H1 (cell line): ENCODE measurements around the gene COL5A1. TPM values are rescaled to one million over a fixed set of nuclear protein-coding genes. Genes with fewer than 3 reads are reported as not detected.

Experiments used
- CTCF ChIA-PET: fragments of 300-600 bp; sonication (Branson Sonifier 250); formaldehyde crosslinking; loops from one replicate; lab custom pipeline; 2021; ENCODE audit not compliant: partially characterized antibody; lab: Charles Lee
- POLR2A ChIA-PET: fragments of 300-600 bp; sonication (Branson Sonifier 250); formaldehyde crosslinking; loops from one replicate; lab custom pipeline; 2021; ENCODE audit warnings: inconsistent platforms; ENCODE audit not compliant: partially characterized antibody; lab: Charles Lee
- DNase-seq, 2 experiments: peaks; one replicate each; pipeline versions ENCODE4 v3.0.0 to v3.0.0-alpha.2; 2010 to 2022; ENCODE audit warnings: low spot score in 2 of 2, low read depth in 1 of 2, mixed read lengths in 1 of 2
- FAIRE-seq: peaks from 2 replicates; lab custom pipeline; 2011; peaks lifted over from hg19 to GRCh38; lab: Jason Lieb, UNC
- H2AFZ ChIP-seq: 2 replicates; pipeline ENCODE4 v1.8.1; 2012; ENCODE audit warnings: low read length, inconsistent platforms
- H2AK5ac ChIP-seq: 2 replicates; pipeline ENCODE4 v1.6.1; 2013; ENCODE audit warnings: low read depth, low read length
- H2BK120ac ChIP-seq: replicated peaks from 2 replicates; pipeline ENCODE3; 2013; ENCODE audit warnings: low read depth, low read length, inconsistent platforms
- H2BK12ac ChIP-seq: 2 replicates; pipeline ENCODE4 v1.6.1; 2013; ENCODE audit warnings: low read depth, low read length
- H2BK15ac ChIP-seq: 2 replicates; pipeline ENCODE4 v1.6.1; 2013; ENCODE audit warnings: low read length
- H2BK20ac ChIP-seq: 2 replicates; pipeline ENCODE4 v1.6.1; 2013; ENCODE audit warnings: low read length
- H2BK5ac ChIP-seq: 2 replicates; pipeline ENCODE4 v1.6.1; 2013; ENCODE audit warnings: low read depth, low read length
- H3K14ac ChIP-seq: 2 replicates; pipeline ENCODE4 v1.6.1; 2013; ENCODE audit warnings: inconsistent platforms; ENCODE audit not compliant: insufficient read length
- H3K18ac ChIP-seq: 2 replicates; pipeline ENCODE4 v1.6.1; 2013; ENCODE audit warnings: low read length; ENCODE audit errors: extremely low read depth
- H3K23ac ChIP-seq: 2 replicates; pipeline ENCODE4 v1.6.1; 2013; ENCODE audit warnings: inconsistent platforms; ENCODE audit not compliant: insufficient read length
- H3K23me2 ChIP-seq: 2 replicates; pipeline ENCODE4 v1.6.1; 2013; ENCODE audit warnings: low read depth, low read length
- H3K27ac ChIP-seq: 2 replicates; pipeline ENCODE4 v1.6.1; 2011; ENCODE audit warnings: low read depth, low read length, inconsistent platforms
- H3K27me3 ChIP-seq, 4 experiments: replicated peaks in 1 of 4; 1 replicate in 1 of 4; 2 replicates in 3 of 4; pipeline versions ENCODE4 v1.6.1 to v1.8.1; 2011 to 2013; ENCODE audit warnings: low read length in 3 of 4, mild to moderate bottlenecking in 3 of 4, inconsistent platforms in 2 of 4, mixed read lengths in 2 of 4, moderate library complexity in 1 of 4; ENCODE audit not compliant: control insufficient read depth in 3 of 4, insufficient read depth in 3 of 4; ENCODE audit errors: extremely low read depth in 1 of 4
- H3K36me3 ChIP-seq, 4 experiments: 2 replicates each; pipeline versions ENCODE4 v1.6.1 to v1.8.1; 2011 to 2013; ENCODE audit warnings: mild to moderate bottlenecking in 4 of 4, low read length in 3 of 4, moderate library complexity in 2 of 4, control low read depth in 1 of 4, inconsistent platforms in 1 of 4; ENCODE audit not compliant: insufficient read depth in 4 of 4, control insufficient read depth in 2 of 4
- H3K4ac ChIP-seq: replicated peaks from 2 replicates; pipeline ENCODE3; 2013; ENCODE audit warnings: low read length, low read depth, mixed read lengths, inconsistent platforms; ENCODE audit not compliant: insufficient read length
- H3K4me1 ChIP-seq, 4 experiments: replicated peaks in 1 of 4; 1 replicate in 1 of 4; 2 replicates in 3 of 4; pipeline versions ENCODE4 v1.6.1 to v1.8.1; 2011 to 2013; ENCODE audit warnings: low read length in 3 of 4, inconsistent platforms in 2 of 4, mixed read lengths in 1 of 4; ENCODE audit not compliant: insufficient read depth in 4 of 4, control insufficient read depth in 3 of 4
- H3K4me2 ChIP-seq, 2 experiments: 2 replicates each; pipeline versions ENCODE4 v1.6.1 to v1.8.1; 2011 to 2013; ENCODE audit warnings: low read depth in 2 of 2, low read length in 2 of 2, control low read depth in 1 of 2, inconsistent platforms in 1 of 2, mild to moderate bottlenecking in 1 of 2; ENCODE audit not compliant: insufficient read depth in 1 of 2
- H3K4me3 ChIP-seq, 4 experiments: fragments of 200-600, 300-600 bp in 1 of 4; sonication (generic), shearing (Covaris generic), sonication (Bioruptor Twin) in 1 of 4; 2 replicates each; pipeline versions ENCODE4 v1.5.1 to v1.8.1; 2011 to 2016; ENCODE audit warnings: low read length in 4 of 4, low read depth in 3 of 4, control low read depth in 2 of 4, inconsistent platforms in 2 of 4, mild to moderate bottlenecking in 2 of 4, mixed read lengths in 1 of 4, moderate library complexity in 1 of 4; ENCODE audit not compliant: insufficient read depth in 2 of 4; ENCODE audit errors: extremely low read depth in 1 of 4
- H3K56ac ChIP-seq: replicated peaks from 2 replicates; pipeline ENCODE3; 2013; ENCODE audit warnings: low read depth, mild to moderate bottlenecking, mixed read lengths, low read length, inconsistent platforms; ENCODE audit not compliant: insufficient read length
- H3K79me1 ChIP-seq: 2 replicates; pipeline ENCODE4 v1.6.1; 2013; ENCODE audit warnings: low read depth, low read length, control low read depth
- H3K79me2 ChIP-seq, 2 experiments: 2 replicates each; pipeline versions ENCODE4 v1.6.1 to v1.8.1; 2012 to 2013; ENCODE audit warnings: low read length in 2 of 2, mild to moderate bottlenecking in 2 of 2, inconsistent platforms in 1 of 2; ENCODE audit not compliant: insufficient read depth in 2 of 2, control insufficient read depth in 1 of 2
- H3K9ac ChIP-seq, 4 experiments: replicated peaks in 1 of 4; 1 replicate in 1 of 4; 2 replicates in 3 of 4; pipeline versions ENCODE4 v1.6.1 to v1.8.1; 2011 to 2013; ENCODE audit warnings: low read depth in 3 of 4, low read length in 3 of 4, control low read depth in 2 of 4, mild to moderate bottlenecking in 2 of 4, moderate library complexity in 2 of 4, inconsistent platforms in 1 of 4; ENCODE audit errors: extremely low read depth in 1 of 4
- H3K9me3 ChIP-seq, 2 experiments: 2 replicates each; pipeline versions ENCODE4 v1.6.1 to v1.8.1; 2012 to 2013; ENCODE audit warnings: mild to moderate bottlenecking in 2 of 2, moderate library complexity in 2 of 2, control low read depth in 1 of 2, inconsistent platforms in 1 of 2, low read depth in 1 of 2, low read length in 1 of 2, mixed read lengths in 1 of 2; ENCODE audit not compliant: insufficient read depth in 2 of 2
- H4K20me1 ChIP-seq, 2 experiments: replicated peaks in 1 of 2; 2 replicates each; pipeline versions ENCODE3 to v1.8.1; 2011 to 2013; ENCODE audit warnings: inconsistent platforms in 2 of 2, low read length in 2 of 2, mild to moderate bottlenecking in 1 of 2; ENCODE audit not compliant: insufficient read depth in 2 of 2, control insufficient read depth in 1 of 2
- H4K5ac ChIP-seq: 2 replicates; pipeline ENCODE4 v1.6.1; 2013; ENCODE audit warnings: low read length, low read depth, mixed read lengths, inconsistent platforms; ENCODE audit not compliant: insufficient read length
- H4K8ac ChIP-seq: 2 replicates; pipeline ENCODE4 v1.8.0; 2013; ENCODE audit warnings: mild to moderate bottlenecking, moderate library complexity, low read length, inconsistent platforms; ENCODE audit not compliant: insufficient read depth; ENCODE audit errors: extremely low read depth
- H4K91ac ChIP-seq: replicated peaks from 2 replicates; pipeline ENCODE3; 2013; ENCODE audit warnings: low read length, mixed read lengths, inconsistent platforms; ENCODE audit not compliant: insufficient read length
- CBX8 ChIP-seq: fragments of 300-800, 300-1000 bp; sonication (generic); IDR thresholded peaks from 2 replicates; pipeline ENCODE4 v1.7.1; 2016; ENCODE audit warnings: low read depth, low read length, borderline replicate concordance
- KDM1A ChIP-seq: fragments of 200-600, 300-600 bp; sonication (generic); IDR thresholded peaks from 2 replicates; pipeline ENCODE4 v1.7.1; 2016; ENCODE audit warnings: mild to moderate bottlenecking, low read length, borderline replicate concordance
- RFX5 ChIP-seq: IDR thresholded peaks from 2 replicates; pipeline ENCODE4 v1.6.1; 2011; ENCODE audit warnings: low read depth, low read length, improper control_type of control experiment, borderline replicate concordance
- SIRT6 ChIP-seq: IDR thresholded peaks from one replicate; pipeline ENCODE4 v1.7.1; 2012; ENCODE audit warnings: low read length, inconsistent platforms
- SP2 ChIP-seq: IDR thresholded peaks from 2 replicates; pipeline ENCODE4 v1.6.1; 2012; ENCODE audit warnings: mild to moderate bottlenecking, low read length, inconsistent platforms
- ZNF274 ChIP-seq: IDR thresholded peaks from 2 replicates; pipeline ENCODE4 v1.7.0; 2012; ENCODE audit warnings: low read length, borderline replicate concordance; ENCODE audit errors: extremely low read depth
- WGBS, 2 experiments: shearing (Covaris generic) in 1 of 2; methylation state at CpG; one replicate each; pipeline versions ENCODE4 v1.1.6 to v1.1.7; 2013 to 2015; ENCODE audit warnings: low lambda C conversion rate in 2 of 2, mixed read lengths in 2 of 2, inconsistent platforms in 1 of 2, low coverage in 1 of 2, missing lambda C conversion rate in 1 of 2; ENCODE audit not compliant: insufficient replicate concordance in 2 of 2, insufficient coverage in 1 of 2, insufficient read length in 1 of 2; ENCODE audit errors: extremely low coverage in 1 of 2, missing lambda C conversion rate in 1 of 2; 5-methylcytosine and 5-hydroxymethylcytosine counted together
- polyA plus RNA-seq, 7 experiments: library from polyadenylated mRNA; depleted of rRNA in 3 of 7; stranded (reverse) in 5 of 7; unstranded in 2 of 7; fragments of >200 nt in 5 of 7; fragments of 200-250 nt in 2 of 7; gene quantifications; 1 replicate in 5 of 7; 2 replicates in 1 of 7; 4 replicates in 1 of 7; pipeline versions ENCODE4 v1.2.1 to v1.2.3, GENCODE V29; 2011 to 2013; ENCODE audit warnings: missing spikeins in 2 of 7, mixed read lengths in 2 of 7
- total RNA-seq: library from RNA; stranded (reverse); fragmentation: NEBNext Ultra II Directional; extraction: Animal tissue kit (Norgen Biotek cat#: 25700); gene quantifications from 2 replicates; pipeline ENCODE4 v1.2.1, GENCODE V29; 2021
- TF ChIP-seq, protein P1 (sequence below): IDR thresholded peaks from 2 replicates; pipeline ENCODE4 v1.6.1; 2012; ENCODE audit warnings: low read length, inconsistent platforms

Gene COL5A1
- total and polyA plus RNA-seq, 2 of the 8 experiments (the other 6 are each of a cell fraction or from before 2014, with no cell fraction given): 3.8 to 12.0 TPM

DNA sequence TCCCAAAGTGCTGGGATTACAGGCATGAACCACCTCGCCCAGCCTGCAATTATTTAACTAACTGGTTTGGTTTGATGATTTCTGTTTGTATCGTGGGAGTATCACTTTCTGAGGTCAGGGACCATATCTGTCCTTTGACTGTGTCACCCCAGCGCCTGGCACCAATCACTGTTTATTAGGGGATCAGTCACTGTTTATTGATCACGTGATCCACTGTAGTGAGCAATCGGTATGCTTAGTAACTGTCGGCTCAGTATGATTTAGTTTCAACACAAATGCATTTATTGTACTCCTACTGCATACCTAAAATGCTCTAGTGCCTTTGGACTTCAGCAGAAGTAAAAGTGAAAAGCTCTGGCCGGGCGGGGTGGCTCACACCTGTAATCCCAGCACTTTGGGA, 54.8 kb downstream of the COL5A1 start:
- FAIRE-seq (no peak), DNase-seq (no peak)
- Histone ChIP-seq H2BK20ac (no peak overlapping the region), H3K4me3 (no peak overlapping the region), H3K27me3 (no peaks in the 10 kb centered on the region), H3K4ac (no peak overlapping the region), H2BK12ac (no peak overlapping the region), H4K20me1 (peaks cover 0 to 3% of the 10 kb centered on the region in 2 experiments), H4K5ac (no peak overlapping the region), H3K56ac (no peak overlapping the region), H3K27ac (no peak overlapping the region), H3K4me2 (no peak overlapping the region), H2BK120ac (no peak overlapping the region), H3K9me3 (no peaks in the 10 kb centered on the region), H2AFZ (no peak overlapping the region), H4K91ac (no peak overlapping the region), H3K4me1 (peaks cover 0 to 10% (median 3%) of the 10 kb centered on the region in 4 experiments; a peak in 4 of 7 replicates), H2AK5ac (no peak overlapping the region), H3K23ac (no peak overlapping the region), H3K23me2 (no peaks in the 10 kb centered on the region), H3K36me3 (no peaks in the 10 kb centered on the region; a peak in 2 of 8 replicates), H3K9ac (no peak overlapping the region), H4K8ac (no peak overlapping the region), H3K18ac (no peak overlapping the region), H3K79me1 (no peaks in the 10 kb centered on the region; the same call in 1 of the 2 replicates), H2BK15ac (no peak overlapping the region), H3K79me2 (no peaks in the 10 kb centered on the region), H2BK5ac (no peak overlapping the region), H3K14ac (no peak overlapping the region)
- ChIA-PET POLR2A (no interaction called here), CTCF (interaction anchor here (0.8 to 2.5 kb wide), 8 partner anchors 8 to 287 kb away, joined by 3 to 30 read pairs (median 5); no protein-coding TSS in a partner anchor)
- TF ChIP-seq RFX5 (no peak), CBX8 (no peak), KDM1A (no peak), ZNF274 (no peak), SIRT6 (no peak), SP2 (no peak)
- TF ChIP-seq, protein P1, sequence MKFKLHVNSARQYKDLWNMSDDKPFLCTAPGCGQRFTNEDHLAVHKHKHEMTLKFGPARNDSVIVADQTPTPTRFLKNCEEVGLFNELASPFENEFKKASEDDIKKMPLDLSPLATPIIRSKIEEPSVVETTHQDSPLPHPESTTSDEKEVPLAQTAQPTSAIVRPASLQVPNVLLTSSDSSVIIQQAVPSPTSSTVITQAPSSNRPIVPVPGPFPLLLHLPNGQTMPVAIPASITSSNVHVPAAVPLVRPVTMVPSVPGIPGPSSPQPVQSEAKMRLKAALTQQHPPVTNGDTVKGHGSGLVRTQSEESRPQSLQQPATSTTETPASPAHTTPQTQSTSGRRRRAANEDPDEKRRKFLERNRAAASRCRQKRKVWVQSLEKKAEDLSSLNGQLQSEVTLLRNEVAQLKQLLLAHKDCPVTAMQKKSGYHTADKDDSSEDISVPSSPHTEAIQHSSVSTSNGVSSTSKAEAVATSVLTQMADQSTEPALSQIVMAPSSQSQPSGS: no peak
- WGBS, 2 experiments: 88% methylated on average over 8 of the region's 8 CpGs; no CpG with 5 or more reads in 1 of the 2 experiments
